Erythroblast (primary cell): ENCODE measurements around the gene MAML2.

ENCODE experiments used
- GATA1 ChIP-seq: IDR thresholded peaks from 2 replicates; pipeline ENCODE4 v1.6.1; 2011; ENCODE audit warnings: low read depth, mild to moderate bottlenecking, control low read depth, low read length, moderate library complexity
- POLR2A ChIP-seq: IDR thresholded peaks from 2 replicates; pipeline ENCODE4 v1.6.1; 2011; ENCODE audit warnings: mild to moderate bottlenecking, low read length

DNA sequence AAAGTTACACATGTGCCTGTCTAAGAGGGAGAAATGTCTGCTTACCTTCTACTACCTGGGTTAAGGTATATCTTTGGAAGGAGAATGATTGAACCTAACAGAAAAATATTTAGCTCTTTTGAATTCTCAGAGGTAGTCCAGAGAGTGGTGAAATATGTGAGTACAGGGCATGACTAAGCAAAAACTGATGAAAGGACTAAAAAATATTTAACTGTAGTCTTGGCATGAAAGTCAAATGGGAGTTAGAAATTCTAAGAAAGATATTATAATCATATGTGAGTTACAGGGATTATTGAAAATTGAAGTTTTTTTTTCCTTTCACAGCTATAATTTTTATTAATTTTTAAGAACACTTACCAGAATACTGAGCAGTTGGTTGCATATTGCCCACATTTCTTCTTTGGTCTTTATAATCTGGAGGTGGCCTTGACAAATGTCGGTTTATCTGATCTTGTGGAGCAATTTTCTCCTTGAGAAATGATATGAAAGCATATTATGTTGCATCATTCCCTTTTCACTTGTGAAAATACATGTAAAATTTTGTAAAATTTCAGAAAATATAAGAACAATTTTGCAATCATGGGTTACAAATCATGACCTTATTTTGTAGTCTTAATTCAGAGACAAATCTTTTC lies 357.7 kb downstream of the MAML2 start:
- TF ChIP-seq POLR2A (no peak), GATA1 (no peak)
